A673 (cell line): Measurements from ENCODE around the gene PHTF1. TPM values are rescaled to one million over a fixed set of nuclear protein-coding genes. Genes with fewer than 3 reads are reported as not detected.
"Not testable (repeated sequence)": the region's sequence is repeated elsewhere in the genome, so short reads cannot be mapped to it uniquely, and the experiment has no call there.

Experiments
- BruUV-seq: library from RNA; stranded (reverse); fragments of 400-500 nt; replicated peaks from 2 replicates; lab custom pipeline; 2021; lab: Mats Ljungman, UMichigan
- CTCF ChIA-PET: fragments of 300-600 bp; sonication (Branson Sonifier 250); formaldehyde crosslinking; loops from one replicate; lab custom pipeline; 2022; ENCODE audit warnings: antibody characterized with exemption; lab: Charles Lee
- POLR2A ChIA-PET: fragments of 300-600 bp; sonication (Branson Sonifier 250); formaldehyde crosslinking; loops from one replicate; lab custom pipeline; 2022; ENCODE audit warnings: antibody characterized with exemption; ENCODE audit not compliant: low non-redundant PET; lab: Charles Lee
- DNase-seq: peaks from one replicate; pipeline ENCODE4 v3.0.0-alpha.2; 2015; ENCODE audit warnings: low spot score
- H3K27ac ChIP-seq: fragments of 200-600 bp; sonication (generic); 2 replicates; pipeline ENCODE4 v1.5.1; 2016; ENCODE audit warnings: mixed run types, low read depth, mild to moderate bottlenecking, mixed read lengths, antibody characterized with exemption, low read length; ENCODE audit not compliant: poor library complexity, severe bottlenecking
- H3K27me3 ChIP-seq: fragments of 200-600 bp; sonication (generic); replicated peaks from 2 replicates; pipeline ENCODE4 v1.6.1; 2017; ENCODE audit warnings: mixed run types, low read depth, mild to moderate bottlenecking, mixed read lengths, antibody characterized with exemption, low read length; ENCODE audit not compliant: insufficient read depth, poor library complexity
- H3K36me3 ChIP-seq: fragments of 200-600 bp; sonication (generic); 2 replicates; pipeline ENCODE4 v1.6.1; 2016; ENCODE audit warnings: mixed run types, mild to moderate bottlenecking, mixed read lengths, antibody characterized with exemption, low read length; ENCODE audit not compliant: insufficient read depth, poor library complexity, severe bottlenecking
- H3K4me1 ChIP-seq: fragments of 200-600 bp; sonication (generic); 2 replicates; pipeline ENCODE4 v1.6.1; 2017; ENCODE audit warnings: mixed run types, mild to moderate bottlenecking, mixed read lengths, antibody characterized with exemption, low read length; ENCODE audit not compliant: insufficient read depth, poor library complexity, severe bottlenecking
- H3K4me3 ChIP-seq: fragments of 200-600 bp; sonication (generic); 2 replicates; pipeline ENCODE4 v1.5.1; 2016; ENCODE audit warnings: low read depth, mixed run types, mild to moderate bottlenecking, mixed read lengths, low read length; ENCODE audit not compliant: poor library complexity, severe bottlenecking
- H3K9me3 ChIP-seq: fragments of 200-600 bp; sonication (generic); 2 replicates; pipeline ENCODE4 v1.6.1; 2016; ENCODE audit warnings: mixed run types, low read depth, mild to moderate bottlenecking, mixed read lengths, antibody characterized with exemption, low read length; ENCODE audit not compliant: poor library complexity, severe bottlenecking
- CTCF ChIP-seq: fragments of 300-800, 200-600 bp; sonication (generic); conservative IDR thresholded peaks from 2 replicates; pipeline ENCODE4 v1.5.1; 2017; ENCODE audit warnings: low read depth, mild to moderate bottlenecking, antibody characterized with exemption, low read length, moderate library complexity, mixed read lengths
- EZH2 ChIP-seq: fragments of 200-600 bp; sonication (generic); IDR thresholded peaks from 2 replicates; pipeline ENCODE4 v1.6.1; 2017; ENCODE audit warnings: borderline replicate concordance, low read depth, mild to moderate bottlenecking, mixed read lengths, antibody characterized with exemption, low read length; ENCODE audit not compliant: poor library complexity, severe bottlenecking
- intact Hi-C: fragments of 100-400 bp; cut with micrococcal nuclease; formaldehyde crosslinking; loops from one replicate; pipeline ENCODE4 v1.10.0; 2022; ENCODE audit not compliant: unreplicated experiment
- total RNA-seq: library from RNA; stranded (reverse); gene quantifications from 2 replicates; pipeline ENCODE4 v1.2.3, GENCODE V29; 2021

PHTF1 gene
- total RNA-seq, 1 experiment from 2014 or later = 57.2 TPM

- Histone ChIP-seq H3K27ac (no peak overlapping the region), H3K4me3 (peak overlapping the region; percentile 93), H3K4me1 (peaks cover 30% of the 10 kb centered on the region), H3K36me3 (peaks cover 1% of the 10 kb centered on the region), H3K9me3 (no peaks in the 10 kb centered on the region), H3K27me3 (no peaks in the 10 kb centered on the region)
- BruUV-seq = no TSS peak
- ChIA-PET POLR2A (no interaction called here), CTCF (interaction anchor here (0.7 kb wide), 2 partner anchors 172 to 454 kb away, joined by 4 to 11 read pairs; no protein-coding TSS in a partner anchor)
- no peak for DNase-seq
- intact Hi-C loops = no loop called here
- TF ChIP-seq EZH2 (no peak), CTCF (no peak)
Measured at GRCh38 chr1:113760102-113761080, 1.1 kb upstream of the PHTF1 start.

GRCh38 chr1:113758631-113759332, 504 bp downstream of the PHTF1 start:
- H3K36me3 ChIP-seq = no peaks in the 10 kb centered on the region
- peak; percentile 61 for DNase-seq
- H3K27me3 ChIP-seq = no peaks in the 10 kb centered on the region
- intact Hi-C loops = loop anchor here (5.0 kb wide), 1 partner anchor 54 kb away; the partner anchor contains the start of gene RSBN1
- H3K9me3 ChIP-seq = no peaks in the 10 kb centered on the region
- ChIA-PET POLR2A (no interaction called here), CTCF (interaction anchor here (0.6 kb wide), 2 partner anchors 588 to 690 kb away, joined by 3 to 6 read pairs; no protein-coding TSS in a partner anchor)
- peak overlapping the region; percentile 86 for H3K27ac ChIP-seq
- peaks cover 23% of the 10 kb centered on the region for H3K4me1 ChIP-seq
- BruUV-seq = no TSS peak
- TF ChIP-seq CTCF = no peak
- no peak for TF ChIP-seq EZH2
- peak overlapping the region; percentile 93 for H3K4me3 ChIP-seq

GRCh38 chr1:113756461-113756860, 2.8 kb downstream of the PHTF1 start:
- Histone ChIP-seq H3K36me3 (peaks cover 4% of the 10 kb centered on the region), H3K4me1 (peaks cover 23% of the 10 kb centered on the region), H3K4me3 (no peak overlapping the region), H3K9me3 (no peaks in the 10 kb centered on the region), H3K27me3 (no peaks in the 10 kb centered on the region), H3K27ac (no peak overlapping the region)
- TF ChIP-seq EZH2 = no peak
- no peak for TF ChIP-seq CTCF
- intact Hi-C loops = loop anchor here (5.0 kb wide), 1 partner anchor 56 kb away; the partner anchor contains the start of gene RSBN1
- BruUV-seq = no TSS peak
- CTCF ChIA-PET = no interaction called here
- no peak for DNase-seq
- POLR2A ChIA-PET = no interaction called here

GRCh38 chr1:113753333-113753732, 6.0 kb downstream of the PHTF1 start:
- POLR2A ChIA-PET, BruUV-seq, DNase-seq, CTCF ChIA-PET, H3K4me3 ChIP-seq, H3K36me3 ChIP-seq, H3K27ac ChIP-seq, H3K27me3 ChIP-seq, H3K9me3 ChIP-seq, intact Hi-C loops: not testable (repeated sequence)
- H3K4me1 ChIP-seq = peaks cover 16% of the 10 kb centered on the region
